Suprapubic skin (tissue), 4 donors: Measurements from ENCODE around the gene TRDN. TPM values are rescaled to one million over a fixed set of nuclear protein-coding genes. Genes with fewer than 3 reads are reported as not detected.

Experiments
- DNase-seq, 2 donors: peaks; one replicate each; pipeline ENCODE4 v3.0.0-alpha.2; 2019; ENCODE audit warnings: low spot score in 2 of 2
- H3K27ac ChIP-seq: fragments of 200-600 bp; sonication (generic); one replicate; pipeline ENCODE4 v1.5.1; 2019
- H3K27me3 ChIP-seq: fragments of 200-600 bp; sonication (generic); one replicate; pipeline ENCODE4 v1.5.1; 2019
- H3K36me3 ChIP-seq: fragments of 200-600 bp; sonication (generic); one replicate; pipeline ENCODE4 v1.5.1; 2019
- H3K4me1 ChIP-seq: fragments of 200-600 bp; sonication (generic); one replicate; pipeline ENCODE4 v1.5.1; 2019
- H3K4me3 ChIP-seq: fragments of 200-600 bp; sonication (generic); one replicate; pipeline ENCODE4 v1.5.1; 2019; ENCODE audit warnings: mild to moderate bottlenecking
- H3K9me3 ChIP-seq: fragments of 200-600 bp; sonication (generic); one replicate; pipeline ENCODE4 v1.5.1; 2019
- EP300 ChIP-seq: sonication (generic); formaldehyde crosslinking; IDR thresholded peaks from one replicate; pipeline ENCODE4 v1.6.1; 2017; ENCODE audit warnings: antibody characterized with exemption
- POLR2A ChIP-seq, 2 donors: fragments of 450-650 bp; IDR thresholded peaks; one replicate each; pipeline ENCODE4 v1.6.1; 2017; ENCODE audit warnings: antibody characterized with exemption in 2 of 2, mild to moderate bottlenecking in 2 of 2, moderate library complexity in 2 of 2
- POLR2AphosphoS5 ChIP-seq, 3 donors: sonication (generic); formaldehyde crosslinking; IDR thresholded peaks; one replicate each; pipeline ENCODE4 v1.6.1; 2017; ENCODE audit warnings: antibody characterized with exemption in 3 of 3
- WGBS: methylation state at CpG from one replicate; pipeline ENCODE4 v1.1.5; 2018; 5-methylcytosine and 5-hydroxymethylcytosine counted together
- total RNA-seq, 4 donors: library from RNA; depleted of rRNA; stranded (reverse); fragments of >200 nt; gene quantifications; one replicate each; pipeline ENCODE4 v1.1.0, GENCODE V29; 2016
- TF ChIP-seq, protein P1 (sequence below), 2 donors: fragments of 200-600 bp in 1 of 2; fragments of 450-650 bp in 1 of 2; sonication (generic) in 1 of 2; IDR thresholded peaks; one replicate each; pipeline ENCODE4 v1.5.1; 2016 to 2019; ENCODE audit warnings: antibody characterized with exemption in 2 of 2, mild to moderate bottlenecking in 1 of 2, moderate library complexity in 1 of 2

Gene TRDN
- total RNA-seq, 4 donors from 2014 or later, result not detected

- no peak overlapping the region for H3K4me3 ChIP-seq
- H3K27me3 ChIP-seq, result no peaks in the 10 kb centered on the region
- no peaks in the 10 kb centered on the region for H3K36me3 ChIP-seq
- 71% methylated on average over 5 of the region's 5 CpGs for WGBS
- DNase-seq, result no peak
- TF ChIP-seq POLR2A (IDR thresholded peaks at IDR 0.05) (no peak), EP300 (no peak), POLR2AphosphoS5 (IDR thresholded peaks at IDR 0.05) (no peak)
- TF ChIP-seq, protein P1, sequence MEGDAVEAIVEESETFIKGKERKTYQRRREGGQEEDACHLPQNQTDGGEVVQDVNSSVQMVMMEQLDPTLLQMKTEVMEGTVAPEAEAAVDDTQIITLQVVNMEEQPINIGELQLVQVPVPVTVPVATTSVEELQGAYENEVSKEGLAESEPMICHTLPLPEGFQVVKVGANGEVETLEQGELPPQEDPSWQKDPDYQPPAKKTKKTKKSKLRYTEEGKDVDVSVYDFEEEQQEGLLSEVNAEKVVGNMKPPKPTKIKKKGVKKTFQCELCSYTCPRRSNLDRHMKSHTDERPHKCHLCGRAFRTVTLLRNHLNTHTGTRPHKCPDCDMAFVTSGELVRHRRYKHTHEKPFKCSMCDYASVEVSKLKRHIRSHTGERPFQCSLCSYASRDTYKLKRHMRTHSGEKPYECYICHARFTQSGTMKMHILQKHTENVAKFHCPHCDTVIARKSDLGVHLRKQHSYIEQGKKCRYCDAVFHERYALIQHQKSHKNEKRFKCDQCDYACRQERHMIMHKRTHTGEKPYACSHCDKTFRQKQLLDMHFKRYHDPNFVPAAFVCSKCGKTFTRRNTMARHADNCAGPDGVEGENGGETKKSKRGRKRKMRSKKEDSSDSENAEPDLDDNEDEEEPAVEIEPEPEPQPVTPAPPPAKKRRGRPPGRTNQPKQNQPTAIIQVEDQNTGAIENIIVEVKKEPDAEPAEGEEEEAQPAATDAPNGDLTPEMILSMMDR (IDR thresholded peaks at IDR 0.05), result no peak
- H3K27ac ChIP-seq, result no peak overlapping the region
- H3K4me1 ChIP-seq, result no peaks in the 10 kb centered on the region
- no peaks in the 10 kb centered on the region for H3K9me3 ChIP-seq
Measured at GRCh38 chr6:123518441-123519188, 118.1 kb downstream of the TRDN start.

GRCh38 chr6:123515715-123516114 lies 121.0 kb downstream of the TRDN start:
- DNase-seq, result no peak
- TF ChIP-seq, protein P1 (IDR thresholded peaks at IDR 0.05), result no peak
- TF ChIP-seq POLR2A (IDR thresholded peaks at IDR 0.05) (no peak), EP300 (no peak), POLR2AphosphoS5 (IDR thresholded peaks at IDR 0.05) (no peak)
- no peaks in the 10 kb centered on the region for H3K36me3 ChIP-seq
- H3K9me3 ChIP-seq, result no peaks in the 10 kb centered on the region
- no peak overlapping the region for H3K4me3 ChIP-seq
- H3K4me1 ChIP-seq, result no peaks in the 10 kb centered on the region
- no peaks in the 10 kb centered on the region for H3K27me3 ChIP-seq
- 46% methylated on average over 2 of the region's 2 CpGs for WGBS
- no peak overlapping the region for H3K27ac ChIP-seq

DNA sequence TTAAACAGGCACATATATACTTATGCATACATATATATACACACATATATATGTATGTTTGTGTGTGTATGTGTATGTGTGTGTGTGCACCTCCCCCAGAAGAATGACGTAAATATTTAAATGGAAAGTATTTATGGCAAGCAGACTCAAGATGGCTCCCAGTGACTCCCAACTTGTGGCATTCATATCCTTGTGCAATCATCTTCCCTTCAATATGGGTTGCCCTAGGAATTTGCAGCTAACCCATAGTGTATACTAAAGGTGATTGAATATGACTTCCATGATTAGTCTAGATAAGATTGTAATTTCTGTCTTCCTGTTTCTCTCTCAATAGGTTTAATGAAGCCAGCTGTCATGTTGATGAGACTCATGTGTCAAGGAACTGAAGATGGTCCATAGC lies 127.6 kb downstream of the TRDN start:
- WGBS, result 0% methylated on average over 1 of the region's 1 CpG
- Histone ChIP-seq H3K27ac (no peak overlapping the region), H3K36me3 (no peaks in the 10 kb centered on the region), H3K4me3 (no peak overlapping the region), H3K9me3 (no peaks in the 10 kb centered on the region), H3K4me1 (no peaks in the 10 kb centered on the region), H3K27me3 (no peaks in the 10 kb centered on the region)
- TF ChIP-seq POLR2AphosphoS5 (IDR thresholded peaks at IDR 0.05), result no peak
- no peak for TF ChIP-seq POLR2A (IDR thresholded peaks at IDR 0.05)
- TF ChIP-seq EP300, result no peak
- TF ChIP-seq, protein P1 (IDR thresholded peaks at IDR 0.05), result no peak
- no peak for DNase-seq

DNA sequence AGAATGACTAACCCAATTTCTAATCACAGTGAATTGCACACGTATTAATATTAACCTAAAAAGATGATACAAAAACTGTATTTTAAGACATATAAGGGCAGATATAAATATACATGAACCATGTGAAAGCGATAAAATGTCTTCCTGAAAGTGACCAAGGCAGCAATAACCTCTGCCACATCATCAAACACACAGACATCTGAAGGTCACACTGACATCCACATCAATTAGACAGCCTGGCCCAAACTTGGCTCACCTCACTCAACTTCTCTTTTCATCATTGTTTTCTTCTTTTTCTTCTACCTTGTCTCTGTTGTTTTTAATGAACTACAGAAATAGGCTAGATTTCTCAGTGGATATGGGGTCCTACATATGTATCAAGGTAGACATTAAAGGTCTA lies 128.5 kb downstream of the TRDN start:
- WGBS, result 45% methylated on average over 2 of the region's 2 CpGs
- H3K36me3 ChIP-seq, result no peaks in the 10 kb centered on the region
- H3K4me3 ChIP-seq, result no peak overlapping the region
- no peak for DNase-seq
- H3K27ac ChIP-seq, result no peak overlapping the region
- TF ChIP-seq POLR2A (IDR thresholded peaks at IDR 0.05) (no peak), POLR2AphosphoS5 (IDR thresholded peaks at IDR 0.05) (no peak), EP300 (no peak)
- TF ChIP-seq, protein P1 (IDR thresholded peaks at IDR 0.05), result no peak
- H3K4me1 ChIP-seq, result no peaks in the 10 kb centered on the region
- H3K9me3 ChIP-seq, result no peaks in the 10 kb centered on the region
- H3K27me3 ChIP-seq, result no peaks in the 10 kb centered on the region

DNA sequence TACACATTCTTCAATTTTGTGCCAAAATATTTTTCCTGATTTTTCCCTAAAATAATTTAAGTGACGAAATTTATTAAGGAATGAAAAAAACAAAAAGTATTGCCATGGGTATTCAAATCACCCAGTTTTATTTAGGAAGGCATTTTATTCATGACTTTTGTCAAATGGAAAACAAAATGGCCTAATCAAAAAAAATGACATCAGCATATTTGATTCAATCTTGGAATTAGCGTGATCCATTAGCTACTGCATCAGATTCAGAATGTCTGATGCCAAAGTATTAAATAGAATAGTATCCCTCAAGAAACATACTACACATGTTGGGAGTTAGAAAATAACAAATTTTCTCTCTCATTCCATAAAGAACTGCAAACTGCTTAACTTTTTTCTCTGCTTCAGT lies 129.2 kb downstream of the TRDN start:
- no peak overlapping the region for H3K27ac ChIP-seq
- no peak overlapping the region for H3K4me3 ChIP-seq
- H3K4me1 ChIP-seq, result no peaks in the 10 kb centered on the region
- 47% methylated on average over 2 of the region's 2 CpGs for WGBS
- H3K9me3 ChIP-seq, result no peaks in the 10 kb centered on the region
- no peak for DNase-seq
- H3K27me3 ChIP-seq, result no peaks in the 10 kb centered on the region
- TF ChIP-seq POLR2AphosphoS5 (IDR thresholded peaks at IDR 0.05) (no peak), POLR2A (IDR thresholded peaks at IDR 0.05) (no peak), EP300 (no peak)
- TF ChIP-seq, protein P1 (IDR thresholded peaks at IDR 0.05), result no peak
- no peaks in the 10 kb centered on the region for H3K36me3 ChIP-seq
